Suprapubic skin (tissue), 3 donors: ENCODE measurements around the gene FGF4.

ENCODE experiments used
- POLR2A ChIP-seq, 2 donors: fragments of 450-650 bp; IDR thresholded peaks; one replicate each; pipeline ENCODE4 v1.6.1; 2017; ENCODE audit warnings: antibody characterized with exemption in 2 of 2, mild to moderate bottlenecking in 2 of 2, moderate library complexity in 2 of 2
- TF ChIP-seq, protein P1 (sequence below), 2 donors: fragments of 200-600 bp in 1 of 2; fragments of 450-650 bp in 1 of 2; sonication (generic) in 1 of 2; IDR thresholded peaks; one replicate each; pipeline ENCODE4 v1.5.1; 2016 to 2019; ENCODE audit warnings: antibody characterized with exemption in 2 of 2, mild to moderate bottlenecking in 1 of 2, moderate library complexity in 1 of 2

DNA sequence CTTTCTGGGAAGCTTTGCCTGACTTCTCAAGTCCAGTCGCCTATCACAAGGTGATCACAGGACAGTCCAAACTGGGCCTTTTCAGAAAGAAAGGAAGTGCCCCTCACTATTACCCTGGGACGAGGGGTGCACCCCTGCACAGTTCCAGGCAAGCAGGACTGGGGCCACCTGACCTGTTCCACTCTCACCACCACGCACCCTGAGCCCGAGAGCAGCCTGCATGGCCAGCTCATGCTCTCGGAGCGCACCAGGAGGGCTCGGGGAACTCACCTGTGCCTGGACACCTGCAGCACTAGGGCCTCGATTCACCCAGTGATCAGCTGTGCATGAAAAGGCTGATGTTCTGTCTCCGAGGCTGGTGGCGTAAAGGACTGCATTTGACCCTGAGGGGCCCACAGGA lies 12.8 kb upstream of the FGF4 start:
- TF ChIP-seq, protein P1, sequence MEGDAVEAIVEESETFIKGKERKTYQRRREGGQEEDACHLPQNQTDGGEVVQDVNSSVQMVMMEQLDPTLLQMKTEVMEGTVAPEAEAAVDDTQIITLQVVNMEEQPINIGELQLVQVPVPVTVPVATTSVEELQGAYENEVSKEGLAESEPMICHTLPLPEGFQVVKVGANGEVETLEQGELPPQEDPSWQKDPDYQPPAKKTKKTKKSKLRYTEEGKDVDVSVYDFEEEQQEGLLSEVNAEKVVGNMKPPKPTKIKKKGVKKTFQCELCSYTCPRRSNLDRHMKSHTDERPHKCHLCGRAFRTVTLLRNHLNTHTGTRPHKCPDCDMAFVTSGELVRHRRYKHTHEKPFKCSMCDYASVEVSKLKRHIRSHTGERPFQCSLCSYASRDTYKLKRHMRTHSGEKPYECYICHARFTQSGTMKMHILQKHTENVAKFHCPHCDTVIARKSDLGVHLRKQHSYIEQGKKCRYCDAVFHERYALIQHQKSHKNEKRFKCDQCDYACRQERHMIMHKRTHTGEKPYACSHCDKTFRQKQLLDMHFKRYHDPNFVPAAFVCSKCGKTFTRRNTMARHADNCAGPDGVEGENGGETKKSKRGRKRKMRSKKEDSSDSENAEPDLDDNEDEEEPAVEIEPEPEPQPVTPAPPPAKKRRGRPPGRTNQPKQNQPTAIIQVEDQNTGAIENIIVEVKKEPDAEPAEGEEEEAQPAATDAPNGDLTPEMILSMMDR (IDR thresholded peaks at IDR 0.05): no peak
- no peak for TF ChIP-seq POLR2A (IDR thresholded peaks at IDR 0.05)
